Osteoblast (primary cell): ENCODE results near the gene TTC33. TPM values are rescaled to one million over a fixed set of nuclear protein-coding genes. Genes with fewer than 3 reads are reported as not detected.

Source experiments
- DNase-seq: peaks from one replicate; pipeline ENCODE4 v3.0.0; 2011; ENCODE audit warnings: low spot score, mixed read lengths; ENCODE audit not compliant: insufficient read length; ENCODE audit errors: missing footprints
- H2AFZ ChIP-seq: 2 replicates; pipeline ENCODE4 v1.6.0; 2011; ENCODE audit warnings: mild to moderate bottlenecking, low read length
- H3K27ac ChIP-seq: 2 replicates; pipeline ENCODE4 v1.5.1; 2011; ENCODE audit warnings: mild to moderate bottlenecking, low read depth, low read length, moderate library complexity
- H3K27me3 ChIP-seq: 2 replicates; pipeline ENCODE4 v1.6.0; 2012; ENCODE audit warnings: mild to moderate bottlenecking, control low read depth, inconsistent platforms, low read length, moderate library complexity; ENCODE audit not compliant: insufficient read depth
- H3K36me3 ChIP-seq: 2 replicates; pipeline ENCODE4 v1.5.1; 2011; ENCODE audit warnings: mild to moderate bottlenecking, low read length, control low read depth, moderate library complexity; ENCODE audit not compliant: insufficient read depth
- H3K4me1 ChIP-seq: 2 replicates; pipeline ENCODE4 v1.5.1; 2011; ENCODE audit warnings: mild to moderate bottlenecking, low read length, control low read depth, moderate library complexity; ENCODE audit not compliant: insufficient read depth
- H3K4me2 ChIP-seq: 2 replicates; pipeline ENCODE4 v1.6.0; 2011; ENCODE audit warnings: mild to moderate bottlenecking, low read length; ENCODE audit not compliant: insufficient read depth
- H3K4me3 ChIP-seq: fragments of 200-600 bp; sonication (generic); 3 replicates; pipeline ENCODE4 v1.5.1; 2012; ENCODE audit warnings: mild to moderate bottlenecking, low read length, inconsistent platforms; ENCODE audit not compliant: insufficient read depth
- H3K79me2 ChIP-seq: 2 replicates; pipeline ENCODE4 v1.6.0; 2012; ENCODE audit warnings: mild to moderate bottlenecking, low read length, control low read depth, inconsistent platforms; ENCODE audit not compliant: insufficient read depth
- H3K9me3 ChIP-seq: 2 replicates; pipeline ENCODE4 v1.5.1; 2011; ENCODE audit warnings: low read depth, low read length, control low read depth
- H4K20me1 ChIP-seq: 2 replicates; pipeline ENCODE4 v1.6.0; 2012; ENCODE audit warnings: mild to moderate bottlenecking, low read length, control low read depth; ENCODE audit not compliant: insufficient read depth
- total RNA-seq: library from RNA; depleted of rRNA; stranded (reverse); fragments of >200 nt; gene quantifications from 2 replicates; pipeline ENCODE4 v1.2.3, GENCODE V29; 2012
- TF ChIP-seq, protein P1 (sequence below): IDR thresholded peaks from 2 replicates; pipeline ENCODE4 v1.5.1; 2011; ENCODE audit warnings: mild to moderate bottlenecking, low read depth, low read length, moderate library complexity; ENCODE audit errors: extremely low read depth

Gene TTC33
- total RNA-seq, 1 donor: 14.5 TPM

- Histone ChIP-seq H3K4me3 (peak overlapping the region; percentile 81), H3K79me2 (peaks cover 65% of the 10 kb centered on the region)
- TF ChIP-seq, protein P1, sequence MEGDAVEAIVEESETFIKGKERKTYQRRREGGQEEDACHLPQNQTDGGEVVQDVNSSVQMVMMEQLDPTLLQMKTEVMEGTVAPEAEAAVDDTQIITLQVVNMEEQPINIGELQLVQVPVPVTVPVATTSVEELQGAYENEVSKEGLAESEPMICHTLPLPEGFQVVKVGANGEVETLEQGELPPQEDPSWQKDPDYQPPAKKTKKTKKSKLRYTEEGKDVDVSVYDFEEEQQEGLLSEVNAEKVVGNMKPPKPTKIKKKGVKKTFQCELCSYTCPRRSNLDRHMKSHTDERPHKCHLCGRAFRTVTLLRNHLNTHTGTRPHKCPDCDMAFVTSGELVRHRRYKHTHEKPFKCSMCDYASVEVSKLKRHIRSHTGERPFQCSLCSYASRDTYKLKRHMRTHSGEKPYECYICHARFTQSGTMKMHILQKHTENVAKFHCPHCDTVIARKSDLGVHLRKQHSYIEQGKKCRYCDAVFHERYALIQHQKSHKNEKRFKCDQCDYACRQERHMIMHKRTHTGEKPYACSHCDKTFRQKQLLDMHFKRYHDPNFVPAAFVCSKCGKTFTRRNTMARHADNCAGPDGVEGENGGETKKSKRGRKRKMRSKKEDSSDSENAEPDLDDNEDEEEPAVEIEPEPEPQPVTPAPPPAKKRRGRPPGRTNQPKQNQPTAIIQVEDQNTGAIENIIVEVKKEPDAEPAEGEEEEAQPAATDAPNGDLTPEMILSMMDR: no peak
Observed at GRCh38 chr5:40682154-40683017, 73.4 kb downstream of the TTC33 start.

GRCh38 chr5:40681363-40682153 lies 74.2 kb downstream of the TTC33 start:
- no peaks in the 10 kb centered on the region for H3K9me3 ChIP-seq
- peak; percentile 82 for DNase-seq

More at GRCh38 chr5:40682154-40683017, 73.4 kb downstream of the TTC33 start:
- no peaks in the 10 kb centered on the region for H3K9me3 ChIP-seq
- peaks cover 38% of the 10 kb centered on the region for H3K4me1 ChIP-seq
- H3K36me3 ChIP-seq: no peaks in the 10 kb centered on the region
- H4K20me1 ChIP-seq: no peaks in the 10 kb centered on the region
- H3K27ac ChIP-seq: no peak overlapping the region
- H3K4me2 ChIP-seq: peak overlapping the region; percentile 96
- DNase-seq: peak; percentile 55
- H3K27me3 ChIP-seq: no peaks in the 10 kb centered on the region
- peak overlapping the region; percentile 81 for H2AFZ ChIP-seq

DNA sequence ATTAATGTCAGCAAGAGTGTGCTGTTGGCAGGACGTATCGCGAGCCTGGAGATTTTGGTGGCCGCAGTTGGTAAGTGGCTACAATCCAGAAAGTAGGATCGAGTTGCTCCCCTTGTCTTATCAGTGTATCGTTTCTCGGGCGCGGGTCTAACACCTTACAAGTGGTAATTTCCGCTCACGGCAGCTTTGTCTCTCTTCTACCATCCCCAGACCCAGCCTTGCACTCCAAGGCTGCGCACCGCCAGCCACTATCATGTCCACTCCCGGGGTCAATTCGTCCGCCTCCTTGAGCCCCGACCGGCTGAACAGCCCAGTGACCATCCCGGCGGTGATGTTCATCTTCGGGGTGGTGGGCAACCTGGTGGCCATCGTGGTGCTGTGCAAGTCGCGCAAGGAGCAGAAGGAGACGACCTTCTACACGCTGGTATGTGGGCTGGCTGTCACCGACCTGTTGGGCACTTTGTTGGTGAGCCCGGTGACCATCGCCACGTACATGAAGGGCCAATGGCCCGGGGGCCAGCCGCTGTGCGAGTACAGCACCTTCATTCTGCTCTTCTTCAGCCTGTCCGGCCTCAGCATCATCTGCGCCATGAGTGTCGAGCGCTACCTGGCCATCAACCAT lies 74.9 kb downstream of the TTC33 start:
- no peaks in the 10 kb centered on the region for H3K27me3 ChIP-seq
- peak overlapping the region; percentile 96 for H3K4me2 ChIP-seq
- peaks cover 53% of the 10 kb centered on the region for H3K4me1 ChIP-seq
- peak overlapping the region; percentile 81 for H2AFZ ChIP-seq
- H3K9me3 ChIP-seq: no peaks in the 10 kb centered on the region
- no peak overlapping the region for H3K27ac ChIP-seq
- H3K79me2 ChIP-seq: peaks cover 58% of the 10 kb centered on the region
- H3K36me3 ChIP-seq: no peaks in the 10 kb centered on the region
- no peaks in the 10 kb centered on the region for H4K20me1 ChIP-seq
- TF ChIP-seq, protein P1: no peak
- peak; percentile 64 for DNase-seq
- peak overlapping the region; percentile 81 for H3K4me3 ChIP-seq

More at GRCh38 chr5:40681363-40682153, 74.2 kb downstream of the TTC33 start:
- peaks cover 46% of the 10 kb centered on the region for H3K4me1 ChIP-seq
- peak overlapping the region; percentile 96 for H3K4me2 ChIP-seq
- TF ChIP-seq, protein P1: no peak
- no peaks in the 10 kb centered on the region for H3K36me3 ChIP-seq
- peak overlapping the region; percentile 81 for H2AFZ ChIP-seq
- H4K20me1 ChIP-seq: no peaks in the 10 kb centered on the region
- H3K4me3 ChIP-seq: peak overlapping the region; percentile 81
- no peak overlapping the region for H3K27ac ChIP-seq
- H3K79me2 ChIP-seq: peaks cover 64% of the 10 kb centered on the region
- no peaks in the 10 kb centered on the region for H3K27me3 ChIP-seq
